CD4-positive, alpha-beta T cell treated with Interleukin-12 subunit alpha and Interleukin-12 subunit beta, for 1 hour (primary cell): ENCODE data around the gene CEACAM18.
A peak's percentile ranks its signal among the peaks of the same experiment; 100 is the strongest.
"Not testable (repeated sequence)": the region's sequence is repeated elsewhere in the genome, so short reads cannot be mapped to it uniquely, and the experiment has no call there.

Source experiments
- DNase-seq: peaks from one replicate; pipeline ENCODE4 v3.0.0-alpha.2; 2020

The CEACAM18 gene

DNA sequence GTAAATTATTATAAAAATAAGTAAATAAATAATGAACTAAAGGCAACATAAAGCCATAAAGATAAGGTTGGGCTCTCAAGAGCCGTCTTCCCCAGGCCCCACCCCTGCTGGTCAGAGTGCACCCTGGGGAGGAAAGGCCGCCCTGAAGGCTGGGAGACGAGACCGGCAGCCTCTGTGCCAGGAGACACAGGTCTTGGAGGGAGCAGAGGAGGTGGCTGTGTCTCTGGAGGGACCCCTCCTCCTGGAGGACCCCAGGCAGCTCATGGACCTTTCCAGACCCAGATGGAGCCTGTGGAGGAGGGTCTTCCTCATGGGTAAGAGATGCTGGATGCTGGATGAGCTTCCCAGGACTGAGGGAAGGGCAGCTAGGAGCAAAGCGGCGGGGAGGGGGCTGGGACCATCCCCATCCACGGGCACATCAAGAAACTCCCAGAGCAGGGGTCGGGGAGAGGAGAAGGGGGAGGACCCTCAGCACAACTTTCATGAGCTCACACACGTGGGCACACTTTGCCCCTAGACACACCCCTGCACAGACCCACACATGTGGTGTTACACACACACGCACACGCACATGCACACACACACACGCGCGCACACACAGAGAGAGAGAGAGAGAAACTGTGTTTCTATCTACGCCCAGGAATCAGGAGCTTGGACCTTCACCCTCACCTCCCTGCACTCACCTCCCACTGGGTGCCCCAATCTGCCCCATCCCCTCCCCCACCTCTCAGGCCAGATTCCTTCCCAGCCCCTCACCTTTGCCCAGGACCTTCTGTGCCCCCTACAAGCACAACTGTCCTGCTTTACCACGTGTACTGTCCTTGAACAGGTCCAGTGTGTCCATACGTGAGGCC lies at the start of gene CEACAM18:
Gene CEACAM18, plus strand, starts transcription at position 159 of the 854 bp plus-strand sequence.
- no peak for DNase-seq

DNA sequence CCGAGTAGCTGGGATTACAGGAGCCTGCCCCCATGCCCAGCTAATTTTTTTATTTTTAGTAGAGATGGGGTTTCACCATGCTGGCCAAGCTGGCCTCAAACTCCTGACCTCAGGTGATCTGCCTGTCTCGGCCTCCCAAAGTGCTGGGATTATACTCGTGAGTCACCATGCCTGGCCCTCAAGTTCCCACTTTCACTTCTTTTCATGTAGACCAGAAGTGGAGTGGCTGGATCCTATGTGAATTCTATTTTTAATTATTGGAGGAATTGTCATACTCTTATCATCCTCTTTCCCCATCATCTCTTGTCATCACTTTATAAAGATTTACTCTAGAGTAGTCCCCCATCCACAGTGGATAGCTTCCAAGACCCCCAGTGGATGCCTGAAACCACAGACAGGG lies 48.1 kb upstream of the CEACAM18 start:
- no peak for DNase-seq

DNA sequence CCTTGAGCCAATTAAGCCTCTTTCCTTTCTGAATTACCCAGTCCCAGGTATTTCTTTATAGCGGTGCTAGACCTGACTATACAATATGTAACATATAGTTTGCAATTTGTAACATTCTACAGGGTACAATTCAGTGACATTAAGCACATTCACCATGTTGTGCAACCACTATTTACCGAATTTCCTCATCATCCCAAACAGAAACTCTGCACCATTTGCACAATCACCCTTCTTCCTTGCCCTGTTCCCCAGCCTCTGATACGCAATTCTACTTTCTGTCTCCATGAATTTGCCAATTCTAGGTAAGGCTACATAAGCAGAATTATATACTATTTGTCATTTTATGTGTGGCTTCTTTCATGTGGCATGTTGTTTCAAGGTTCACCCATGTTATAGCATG lies 47.2 kb upstream of the CEACAM18 start:
- no peak for DNase-seq

DNA sequence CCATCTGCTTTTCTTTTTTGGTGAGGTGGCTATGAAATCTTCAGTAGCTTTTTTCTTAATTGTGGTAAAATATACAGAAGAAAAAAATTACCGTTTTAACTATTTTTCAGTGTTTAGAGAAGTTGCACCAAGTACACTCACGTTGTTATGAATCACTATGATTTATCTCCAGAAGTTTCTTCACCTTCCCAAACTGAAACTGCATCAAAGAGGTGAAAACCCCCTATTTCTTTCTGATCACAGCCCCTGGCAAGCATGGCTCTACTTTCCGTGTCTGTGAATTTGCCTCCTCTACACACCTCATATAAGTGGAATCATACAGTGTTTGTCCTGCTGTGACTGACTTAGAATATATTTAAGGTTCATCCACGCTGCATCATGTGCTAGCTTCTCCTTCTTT lies 45.3 kb upstream of the CEACAM18 start:
- no peak for DNase-seq

DNA sequence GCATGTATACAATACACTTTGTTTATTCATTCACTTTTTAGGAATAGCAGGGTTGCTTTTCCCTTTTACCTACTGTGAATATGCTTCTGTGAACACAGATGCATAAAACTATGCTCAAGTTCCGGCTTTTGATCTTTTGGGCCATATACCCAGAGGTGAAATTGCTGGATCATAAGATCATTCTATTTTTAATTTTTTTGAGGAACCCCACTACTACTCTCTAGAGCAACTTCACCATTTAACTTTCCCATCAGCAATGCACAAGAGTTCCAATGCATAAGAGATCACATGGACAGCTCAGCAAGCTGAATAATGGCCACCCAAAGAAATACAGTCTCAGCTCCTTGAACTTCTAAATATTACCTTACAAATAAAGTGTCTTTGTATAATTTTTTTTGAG lies 43.9 kb upstream of the CEACAM18 start:
- no peak for DNase-seq

DNA sequence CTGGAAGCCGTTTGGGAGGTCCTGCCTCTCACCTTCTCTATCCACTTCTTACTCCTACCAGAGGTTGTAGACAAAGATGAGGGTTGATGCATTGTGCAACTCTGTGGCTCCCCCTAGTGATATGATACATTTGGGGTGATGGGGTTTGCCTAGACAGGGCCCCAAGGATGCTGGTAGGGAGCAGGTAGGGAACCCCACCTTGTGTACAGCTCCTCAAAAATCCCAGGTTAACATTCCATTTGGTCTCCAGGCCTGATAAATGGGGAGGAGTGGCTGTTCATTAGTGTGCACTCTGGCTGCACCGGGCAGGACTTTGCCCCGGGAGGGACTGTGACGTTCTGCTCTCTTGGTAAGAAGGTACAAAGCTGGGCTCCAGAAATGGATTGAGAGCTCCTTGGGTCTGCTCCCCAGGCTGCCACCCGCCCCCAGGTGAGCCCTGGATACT lies 39.3 kb upstream of the CEACAM18 start:
- DNase-seq: peak; percentile 60

DNA sequence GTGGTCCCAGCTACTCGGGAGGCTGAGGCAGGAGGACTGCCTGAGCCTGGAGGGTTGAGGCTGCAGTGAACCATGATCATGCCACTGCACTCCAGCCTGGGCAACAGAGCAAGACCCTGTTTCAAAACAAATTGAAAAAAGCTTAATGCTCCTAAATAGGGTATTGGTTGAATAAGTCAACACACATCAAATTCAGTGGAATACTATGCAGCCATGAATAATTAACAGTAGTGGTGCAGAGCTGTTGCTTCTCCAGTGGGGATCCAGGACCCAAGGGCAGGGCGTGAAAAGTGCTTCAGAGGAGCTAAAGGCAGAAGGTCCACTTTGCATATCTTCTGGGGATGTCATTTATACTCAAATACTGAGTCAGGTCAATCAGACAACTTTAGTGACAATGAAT lies 38.3 kb upstream of the CEACAM18 start:
- no peak for DNase-seq

DNA sequence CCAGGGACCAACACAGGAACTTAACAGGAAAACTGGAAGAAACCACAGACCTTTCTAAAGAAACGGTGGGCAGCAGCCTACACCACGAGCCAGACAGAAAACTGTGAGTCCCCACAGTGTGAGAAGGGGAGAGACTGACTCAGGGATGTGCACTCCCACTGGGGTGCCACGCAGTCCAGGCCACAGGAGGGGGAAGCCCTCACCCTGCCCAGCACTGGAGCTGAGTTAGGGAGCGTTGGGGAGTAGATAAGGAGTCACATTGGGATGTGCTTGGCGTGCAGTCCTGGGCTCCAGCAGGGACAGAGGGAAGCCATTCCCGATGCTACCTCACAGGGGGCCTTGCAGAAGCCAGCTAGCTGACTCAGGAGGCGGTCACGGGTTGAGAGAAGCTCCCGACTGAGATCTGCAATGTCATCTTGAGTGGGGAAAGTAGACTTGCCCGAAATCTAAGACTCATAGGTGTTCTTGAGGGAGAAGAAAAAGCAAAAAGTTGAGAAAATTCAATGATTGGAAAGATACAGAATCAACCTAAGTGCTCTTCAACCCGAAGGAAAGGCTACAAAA lies 37.4 kb upstream of the CEACAM18 start:
- no peak for DNase-seq

DNA sequence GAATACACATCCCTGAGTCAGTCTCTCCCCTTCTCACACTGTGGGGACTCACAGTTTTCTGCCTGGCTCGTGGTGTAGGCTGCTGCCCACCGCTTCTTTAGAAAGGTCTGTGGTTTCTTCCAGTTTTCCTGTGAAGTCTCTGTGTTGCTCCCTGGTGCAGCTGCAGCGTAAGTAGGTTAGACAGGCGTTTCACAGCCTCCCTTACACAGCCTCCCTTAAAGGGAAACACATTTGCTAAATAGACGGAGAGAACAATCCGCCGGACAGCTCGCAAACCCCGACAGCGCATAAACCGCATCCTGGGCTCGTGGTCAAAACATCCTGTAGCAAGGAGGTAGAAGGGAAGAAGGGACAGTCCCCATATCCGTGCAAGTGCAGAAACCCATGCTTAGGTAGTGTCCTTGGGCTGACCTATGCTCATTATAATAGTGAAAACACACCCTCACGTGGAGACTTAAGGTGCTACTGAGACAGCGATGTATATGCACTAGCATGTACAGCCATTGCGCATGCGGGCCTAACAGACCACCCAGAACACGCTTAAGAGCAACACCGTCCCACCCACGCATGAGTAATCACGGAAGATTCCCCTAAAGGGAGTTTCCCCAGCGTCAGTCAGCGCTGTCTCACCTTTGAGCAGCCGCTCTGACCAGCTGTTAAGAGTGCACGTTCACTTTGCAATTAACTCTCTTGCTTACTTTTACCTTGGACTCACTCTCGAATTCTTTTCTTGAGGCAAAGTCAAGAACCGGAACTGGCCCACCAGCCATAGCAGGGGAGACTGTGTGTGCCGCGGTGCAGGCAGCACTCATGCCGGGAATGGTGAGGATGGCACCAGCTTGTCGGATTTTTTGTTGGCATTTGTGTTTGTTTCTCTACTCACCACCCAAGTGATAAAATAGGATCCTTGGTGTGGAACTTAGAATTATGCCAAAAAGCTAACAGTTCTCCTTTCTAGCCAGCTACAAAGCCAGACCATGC lies 36.6 kb upstream of the CEACAM18 start:
- peak; percentile 85 for DNase-seq

DNA sequence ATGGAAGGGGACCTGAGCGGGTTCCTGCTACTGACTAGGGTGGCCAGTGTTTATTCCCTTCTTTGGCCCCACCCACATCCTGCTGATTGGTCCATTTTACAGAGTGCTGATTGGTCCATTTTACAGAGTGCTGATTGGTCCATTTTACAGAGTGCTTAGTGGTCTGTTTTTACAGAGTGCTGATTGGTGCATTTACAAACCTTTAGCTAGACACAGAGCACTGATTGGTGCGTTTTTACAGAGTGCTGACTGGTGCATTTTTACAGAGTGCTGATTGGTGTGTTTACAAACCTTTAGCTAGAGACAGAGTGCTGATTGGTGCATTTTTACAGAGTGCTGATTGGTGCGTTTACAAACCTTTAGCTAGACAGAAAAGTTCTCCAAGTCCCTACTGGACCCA lies 30.8 kb upstream of the CEACAM18 start:
- not testable (repeated sequence) for DNase-seq

DNA sequence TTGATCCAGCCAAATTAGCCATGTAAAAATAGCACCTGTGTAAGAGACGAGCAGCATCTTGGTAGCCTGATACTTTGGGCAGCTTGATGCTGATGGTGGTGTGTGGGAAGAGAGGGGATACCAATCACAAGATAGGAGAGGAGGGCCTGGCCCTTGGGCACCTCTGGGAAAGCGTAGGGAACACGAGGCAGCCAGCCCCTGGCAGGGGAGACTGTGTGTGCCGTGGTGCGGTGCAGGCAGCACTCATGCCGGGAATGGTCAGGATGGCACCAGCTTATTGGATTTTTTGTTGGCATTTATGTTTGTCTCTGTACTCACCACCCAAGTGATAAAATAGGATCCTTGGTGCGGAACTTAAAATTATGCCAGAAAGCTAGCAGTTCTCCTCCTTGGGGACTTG lies 30.3 kb upstream of the CEACAM18 start:
- no peak for DNase-seq

DNA sequence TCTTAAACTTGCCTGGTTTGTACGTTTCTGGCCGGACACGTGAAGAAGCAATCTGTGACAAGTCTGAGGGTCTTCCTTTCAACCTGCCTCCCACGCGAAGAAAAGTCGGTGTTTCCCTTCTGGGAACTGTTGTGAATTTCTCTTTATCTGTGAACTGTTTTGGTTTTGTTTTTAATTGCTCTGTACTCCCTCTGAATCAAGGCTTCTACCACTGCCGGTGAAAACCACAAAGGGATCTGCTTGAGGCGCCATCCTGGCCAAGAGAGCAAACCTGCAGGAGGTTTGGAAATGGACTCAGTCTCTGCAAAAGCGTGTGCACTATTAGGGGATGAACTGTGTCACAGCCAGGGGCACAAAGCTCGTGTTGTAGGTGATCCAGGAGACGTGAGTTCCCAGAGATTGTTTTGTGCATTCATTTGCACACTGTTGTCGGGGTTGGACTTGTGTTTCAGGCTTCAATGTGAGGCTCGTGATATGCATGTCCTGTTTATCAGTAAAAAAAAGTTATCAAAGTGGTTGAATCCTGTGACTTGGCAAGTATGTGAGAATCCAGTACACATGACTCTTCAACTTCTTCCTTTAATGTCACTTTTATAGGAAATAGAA lies 29.8 kb upstream of the CEACAM18 start:
- peak; percentile 10 for DNase-seq

DNA sequence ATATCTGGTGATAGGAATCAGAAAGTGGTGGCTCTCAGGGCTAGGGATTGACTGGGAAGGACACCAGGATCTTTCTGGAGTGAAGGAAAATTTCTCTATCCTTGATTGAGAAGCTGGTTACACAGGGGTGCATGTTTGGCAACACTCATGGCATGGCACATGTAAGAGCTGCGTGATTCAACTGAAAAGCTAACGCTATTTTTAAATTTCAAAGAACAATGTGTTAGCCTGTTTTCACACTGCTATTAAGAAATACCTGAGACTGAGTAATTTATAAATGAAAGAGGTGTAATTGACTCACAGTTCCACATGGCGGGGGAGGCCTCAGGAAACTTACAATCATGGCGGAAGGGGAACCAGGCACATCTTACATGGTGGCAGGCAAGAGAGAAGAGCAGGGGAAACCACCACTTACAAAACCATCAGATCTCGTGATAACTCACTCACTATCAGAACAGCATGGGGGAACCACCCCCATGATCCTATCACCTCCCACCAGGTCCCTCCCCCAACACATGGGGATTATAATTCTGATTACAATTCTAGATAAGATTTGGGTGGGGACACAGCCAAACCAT lies 27.5 kb upstream of the CEACAM18 start:
- DNase-seq: no peak

DNA sequence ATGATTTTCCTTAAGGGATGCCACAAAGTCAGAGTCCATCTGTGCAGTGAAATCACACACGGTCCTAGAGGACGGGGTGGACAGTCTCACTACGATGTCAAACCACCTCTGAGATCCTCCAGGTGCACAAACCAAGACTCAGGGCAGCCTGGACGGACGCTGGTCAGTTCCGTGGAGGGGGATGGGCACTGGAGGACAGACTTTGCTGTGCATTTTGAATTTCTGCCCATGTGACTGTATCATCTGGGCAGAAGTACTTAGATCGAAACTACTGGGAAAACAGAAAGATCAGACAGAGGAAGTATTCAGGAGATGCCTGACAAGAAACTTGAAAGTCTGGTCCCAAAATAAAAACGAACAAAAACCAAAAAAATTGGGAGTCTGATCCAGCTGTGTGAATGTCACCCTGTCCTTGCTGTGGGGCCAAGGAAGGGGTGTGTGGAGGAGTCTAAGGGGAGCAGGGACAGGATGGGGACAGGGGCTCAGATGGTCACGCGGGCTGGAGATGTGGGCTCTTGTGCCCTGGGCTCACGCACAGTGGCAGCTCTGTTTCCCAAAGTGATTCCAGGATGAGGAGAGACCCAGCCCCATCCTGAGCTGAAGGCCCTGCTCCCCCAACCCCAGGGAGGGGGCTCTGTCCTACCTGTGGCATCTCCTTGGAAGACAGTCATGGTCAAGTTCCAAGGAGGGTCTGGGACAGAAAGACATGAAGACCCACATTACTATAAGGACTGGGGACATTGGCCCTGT lies 21.6 kb upstream of the CEACAM18 start:
- DNase-seq: no peak

DNA sequence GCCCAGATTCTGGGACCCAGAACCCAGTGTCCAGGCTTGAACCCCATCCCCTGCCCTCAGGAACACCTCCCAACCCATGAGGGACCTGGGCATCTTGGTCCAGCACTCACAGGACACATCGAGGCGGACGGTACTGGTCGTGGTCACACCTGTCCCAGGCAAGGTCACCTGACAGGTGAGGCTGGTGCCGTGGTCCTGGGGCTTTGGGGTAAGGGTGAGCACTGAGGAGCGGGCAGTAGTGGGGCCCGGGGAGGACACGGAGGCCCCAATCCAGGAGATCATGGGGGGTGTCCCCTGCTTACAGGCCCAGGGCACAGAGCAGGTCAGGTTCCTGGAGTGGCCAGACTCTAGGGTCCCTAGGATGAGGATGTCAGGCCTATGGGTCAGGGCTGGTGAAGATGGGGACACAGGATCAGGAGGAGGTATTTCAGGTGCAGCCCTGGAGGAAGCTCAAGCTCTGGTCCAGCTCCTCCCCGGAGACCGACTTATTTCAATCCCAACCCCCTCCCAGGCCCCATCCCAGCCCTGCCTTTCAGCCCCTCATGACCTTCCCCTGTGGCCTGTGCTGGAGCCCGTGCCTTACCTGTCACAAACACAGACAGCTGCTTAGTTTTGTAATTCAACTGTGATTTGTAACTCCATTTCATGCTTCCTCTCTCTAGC lies 20.9 kb upstream of the CEACAM18 start:
- no peak for DNase-seq

DNA sequence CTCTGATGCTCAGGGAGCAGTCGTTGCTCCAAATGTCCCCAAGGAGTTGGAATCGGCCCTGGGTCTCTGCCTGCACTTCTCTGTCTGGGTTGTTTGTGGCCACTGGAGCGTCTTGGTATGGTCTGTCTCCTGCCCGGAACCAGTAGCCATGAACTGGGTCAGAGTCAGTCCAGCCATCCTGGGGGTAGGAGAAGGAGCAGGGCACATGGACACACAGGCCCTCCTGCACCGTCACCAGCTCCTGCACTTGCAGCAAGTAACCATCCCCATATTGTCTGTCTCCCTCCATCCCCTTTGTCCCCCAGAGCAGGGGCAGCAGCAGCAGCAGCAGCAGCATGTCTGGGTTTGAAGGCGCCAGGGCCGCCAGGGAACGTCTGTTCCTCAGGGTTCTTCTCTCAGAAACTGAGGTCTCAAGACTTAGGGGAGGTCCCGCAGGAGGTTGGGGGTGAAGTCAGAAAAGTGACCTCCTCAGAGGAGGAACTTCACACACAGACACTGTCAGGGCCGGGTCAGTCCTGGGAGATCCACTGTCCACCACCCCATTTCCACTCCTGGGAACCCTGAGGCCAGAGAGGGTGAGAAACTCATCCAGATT lies 20.2 kb upstream of the CEACAM18 start, which contains the start of gene SIGLEC8:
Gene SIGLEC8, minus strand, starts transcription at position 404 of the 595 bp plus-strand sequence. Its CDS starts 67 bp downstream, at position 337.
- DNase-seq: no peak

DNA sequence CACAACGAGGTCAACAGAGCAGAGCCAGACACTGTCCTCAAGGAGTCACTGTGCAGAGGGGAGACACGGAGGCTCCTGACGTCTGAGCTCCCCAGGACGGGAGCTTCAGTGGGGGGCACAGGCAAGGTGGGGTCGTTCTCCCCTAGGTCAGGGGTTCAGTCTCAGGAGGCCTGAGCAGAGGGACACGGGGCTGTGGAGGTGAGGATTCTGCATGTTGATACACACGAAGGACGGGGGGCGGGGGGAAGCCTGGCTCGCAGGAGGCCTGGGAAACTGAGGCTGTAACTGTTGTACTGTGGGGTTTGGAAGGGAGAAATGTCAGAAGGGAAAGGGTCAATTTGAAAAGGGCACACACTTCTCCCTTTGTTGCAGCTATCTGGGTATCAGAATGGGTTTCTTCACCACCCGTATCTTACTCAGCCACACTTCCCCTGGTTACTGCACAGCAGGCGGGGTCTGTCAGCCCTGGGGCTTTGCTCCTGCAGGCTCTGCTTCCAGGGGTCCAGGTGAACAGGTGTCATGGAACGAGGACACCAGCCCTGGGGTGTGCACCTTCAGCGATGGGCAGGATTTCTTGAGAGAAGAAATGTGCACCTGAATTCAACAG lies 19.3 kb upstream of the CEACAM18 start:
- DNase-seq: no peak

DNA sequence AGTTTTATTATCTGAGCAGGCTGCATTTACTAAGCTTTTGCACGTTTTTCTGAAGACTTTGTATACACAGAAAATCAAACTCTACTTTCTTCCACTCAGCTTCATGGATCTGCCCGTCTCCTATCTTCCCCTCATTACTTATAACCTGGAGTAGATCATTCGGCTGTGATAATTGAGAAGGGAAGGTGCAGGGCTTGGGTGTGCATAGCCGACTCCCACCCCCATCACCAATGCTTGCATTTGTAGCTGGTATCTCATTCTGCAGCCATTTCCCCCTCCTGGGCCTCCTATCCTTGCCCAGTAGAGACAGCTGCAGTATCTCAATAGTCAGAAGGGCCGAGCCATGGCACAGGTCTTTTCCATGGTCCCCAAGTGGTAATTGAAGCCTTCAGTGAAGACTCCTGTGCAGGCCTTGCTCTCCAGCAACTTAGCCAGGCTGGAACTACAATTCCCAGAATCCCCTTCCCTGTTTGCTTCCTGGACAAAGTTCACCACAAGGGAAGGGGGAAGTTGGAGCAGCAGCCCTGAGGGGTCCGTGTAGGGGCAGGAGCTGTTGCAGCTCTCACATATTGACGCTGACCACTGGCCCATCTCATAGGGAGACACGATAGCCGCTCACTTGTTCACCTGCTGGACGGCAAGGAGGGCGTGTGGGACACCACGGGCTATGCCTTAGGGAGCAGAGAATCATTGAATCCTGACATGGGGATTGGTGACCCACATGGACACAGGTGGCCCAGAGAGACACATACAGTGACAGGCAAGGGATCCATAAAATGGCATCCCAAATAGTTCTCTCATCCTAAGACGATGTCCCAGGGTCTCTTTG lies 18.0 kb upstream of the CEACAM18 start:
- DNase-seq: no peak

DNA sequence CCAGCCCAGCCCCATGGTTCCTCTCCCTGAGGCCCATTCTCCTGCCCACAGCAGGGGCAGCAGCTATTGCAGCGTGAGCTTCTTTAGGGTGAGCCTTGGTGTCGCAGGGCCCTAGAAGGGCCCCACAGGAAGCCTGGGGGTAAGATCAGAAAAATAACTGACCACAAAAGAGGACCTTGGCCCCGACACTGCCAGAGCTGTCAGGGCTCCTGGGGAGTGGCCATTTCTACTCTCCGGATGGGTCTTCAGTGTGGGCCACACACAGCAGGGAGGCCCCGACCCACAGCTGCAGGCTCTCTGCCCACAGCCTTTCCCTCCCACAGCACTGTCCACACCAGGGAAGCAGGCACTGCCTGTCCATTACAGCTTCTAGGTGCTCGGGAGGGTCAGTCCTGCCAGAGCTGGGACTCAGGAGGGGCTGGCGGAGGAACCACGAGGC lies 16.6 kb upstream of the CEACAM18 start:
- no peak for DNase-seq
